AG09319 (cell line): ENCODE measurements around the gene EPS15.

ENCODE experiments used
- DNase-seq: peaks from one replicate; pipeline ENCODE4 v3.0.0-alpha.2; 2010; ENCODE audit warnings: low read depth; ENCODE audit errors: extremely low read depth
- CTCF ChIP-seq: IDR thresholded peaks from 2 replicates; pipeline ENCODE4 v1.5.1; 2011; ENCODE audit warnings: low read depth, mild to moderate bottlenecking, inconsistent platforms, low read length, moderate library complexity

The EPS15 gene

GRCh38 chr1:51560034-51560433 is 41.0 kb upstream of the EPS15 start:
- no peak for DNase-seq
- TF ChIP-seq CTCF: no peak

GRCh38 chr1:51559501-51559900 is 40.4 kb upstream of the EPS15 start:
- no peak for DNase-seq
- TF ChIP-seq CTCF: no peak

GRCh38 chr1:51559064-51559500 is 40.0 kb upstream of the EPS15 start:
- TF ChIP-seq CTCF: no peak
- no peak for DNase-seq

DNA sequence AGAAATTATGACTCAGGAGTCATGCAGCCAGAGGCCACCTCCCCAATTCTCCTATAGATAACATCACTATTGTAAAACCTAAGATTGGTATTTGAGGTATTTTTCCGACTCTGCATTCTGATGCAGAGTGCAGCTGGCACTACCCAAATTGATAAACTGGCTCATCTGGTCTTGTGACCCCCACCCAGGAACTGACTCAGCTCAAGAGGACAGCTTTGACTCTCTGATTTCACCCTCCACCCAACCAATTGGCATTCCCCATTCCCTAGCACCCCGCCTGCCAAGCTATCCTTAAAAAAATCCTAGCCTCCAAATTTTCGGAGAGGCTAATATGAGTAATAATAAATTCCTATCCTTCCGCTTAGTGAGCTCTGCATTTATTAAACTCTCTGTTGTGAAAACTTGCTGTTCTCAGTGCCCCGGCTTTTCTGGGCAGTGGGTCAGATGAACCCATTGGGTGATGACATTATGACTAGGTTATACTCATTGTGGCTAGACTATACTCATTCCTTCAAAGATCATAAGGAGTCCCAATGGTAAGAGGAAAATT is 39.4 kb upstream of the EPS15 start:
- no peak for DNase-seq
- no peak for TF ChIP-seq CTCF

DNA sequence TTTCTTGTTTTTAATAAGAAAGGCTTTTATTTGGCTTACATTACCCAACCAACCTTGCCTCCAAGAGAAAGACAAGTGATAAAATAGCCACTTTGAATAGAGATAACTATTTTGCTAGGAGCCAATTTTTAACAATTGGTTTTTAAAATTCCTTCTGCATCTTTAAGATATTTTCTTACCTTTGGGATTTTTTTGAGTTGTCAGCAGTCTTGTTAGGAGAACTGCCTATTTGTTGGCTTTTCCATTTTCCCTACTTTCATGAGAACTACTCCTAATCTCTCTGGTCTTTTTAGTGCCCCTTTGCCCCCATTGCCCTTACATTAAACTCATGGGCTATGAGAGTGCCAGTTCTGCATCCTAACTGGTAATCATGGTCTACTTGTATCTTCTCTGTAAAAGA is 38.1 kb upstream of the EPS15 start:
- no peak for DNase-seq
- no peak for TF ChIP-seq CTCF

DNA sequence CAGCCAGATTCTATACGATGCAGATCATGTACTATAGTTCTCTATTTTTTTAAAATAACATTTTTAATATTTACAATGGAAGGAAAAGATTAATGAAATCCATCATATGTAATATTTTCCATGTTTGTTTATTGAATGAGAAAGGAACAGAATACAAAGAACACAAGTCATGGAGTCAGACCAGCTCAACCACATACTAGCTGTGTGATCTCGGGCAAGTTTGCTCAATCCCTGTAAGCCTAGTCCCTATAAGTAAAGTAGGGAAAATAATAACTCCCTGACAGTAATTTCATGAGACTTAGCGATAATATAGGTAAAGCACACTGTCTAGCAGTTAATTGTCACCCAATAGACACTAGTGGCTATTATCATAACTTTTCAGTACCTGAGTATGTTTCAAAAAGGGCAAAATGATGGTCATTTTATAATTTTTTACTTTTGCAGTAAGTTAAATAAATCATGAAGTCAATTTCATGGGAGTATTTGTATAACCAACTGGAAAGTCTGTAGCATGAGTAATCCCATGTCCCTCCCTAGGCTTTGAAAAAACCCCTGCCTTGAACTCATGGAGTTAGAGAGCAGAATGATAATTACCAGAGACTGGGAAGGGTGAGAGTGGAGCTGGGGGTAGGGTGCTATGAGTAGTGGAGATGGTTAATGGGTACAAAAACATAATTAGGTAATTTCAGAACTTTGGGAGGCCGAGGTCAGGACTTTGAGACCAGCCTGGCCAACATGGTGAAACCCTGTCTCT is 37.0 kb upstream of the EPS15 start:
- DNase-seq: no peak
- TF ChIP-seq CTCF: no peak

GRCh38 chr1:51553911-51554310 is 34.8 kb upstream of the EPS15 start:
- no peak for DNase-seq
- TF ChIP-seq CTCF: no peak
